OCI-LY7 (cell line): ENCODE results near the gene COL15A1. TPM values are rescaled to one million over a fixed set of nuclear protein-coding genes. Genes with fewer than 3 reads are reported as not detected.

Experiments used
- BruUV-seq: library from RNA; stranded (reverse); fragments of 400-500 nt; replicated peaks from 2 replicates; lab custom pipeline; 2021; lab: Mats Ljungman, UMichigan
- CTCF ChIA-PET: fragments of 300-600 bp; sonication (Branson Sonifier 250); formaldehyde crosslinking; loops from one replicate; lab custom pipeline; 2022; ENCODE audit warnings: antibody characterized with exemption; ENCODE audit not compliant: unreplicated experiment; lab: Charles Lee
- POLR2A ChIA-PET: fragments of 300-600 bp; sonication (Branson Sonifier 250); formaldehyde crosslinking; loops from one replicate; lab custom pipeline; 2022; ENCODE audit warnings: antibody characterized with exemption; lab: Charles Lee
- DNase-seq: peaks from one replicate; pipeline ENCODE4 v3.0.0-alpha.2; 2015; ENCODE audit warnings: low spot score
- H2AFZ ChIP-seq: fragments of 200-600 bp; sonication (generic), shearing (Covaris generic); 2 replicates; pipeline ENCODE4 v1.6.1; 2014; ENCODE audit warnings: mild to moderate bottlenecking, antibody characterized with exemption, low read length, moderate library complexity
- H3K27ac ChIP-seq: fragments of 200-600 bp; sonication (generic); 2 replicates; pipeline ENCODE4 v1.5.1; 2014; ENCODE audit warnings: mixed run types, low read depth, mild to moderate bottlenecking, moderate library complexity, low read length, inconsistent platforms; ENCODE audit not compliant: poor library complexity, severe bottlenecking
- H3K36me3 ChIP-seq: fragments of 200-600 bp; sonication (generic); 2 replicates; pipeline ENCODE4 v1.6.1; 2014; ENCODE audit warnings: mild to moderate bottlenecking, antibody characterized with exemption, low read length, moderate library complexity, mixed read lengths; ENCODE audit not compliant: insufficient read depth
- H3K4me1 ChIP-seq: fragments of 200-600 bp; sonication (generic); 2 replicates; pipeline ENCODE4 v1.5.1; 2014; ENCODE audit warnings: mild to moderate bottlenecking, low read length; ENCODE audit not compliant: insufficient read depth, poor library complexity, severe bottlenecking
- H3K4me2 ChIP-seq: fragments of 200-600 bp; sonication (generic); 2 replicates; pipeline ENCODE4 v1.6.1; 2014; ENCODE audit warnings: mild to moderate bottlenecking, low read length
- H3K4me3 ChIP-seq: fragments of 200-600 bp; sonication (generic); 2 replicates; pipeline ENCODE4 v1.5.1; 2014; ENCODE audit warnings: mild to moderate bottlenecking, low read depth, low read length; ENCODE audit not compliant: poor library complexity, severe bottlenecking
- H3K79me2 ChIP-seq: fragments of 200-600 bp; sonication (generic); 2 replicates; pipeline ENCODE4 v1.6.1; 2016; ENCODE audit warnings: low read depth, mild to moderate bottlenecking, low read length, moderate library complexity, mixed read lengths; ENCODE audit not compliant: insufficient read depth
- H3K9me2 ChIP-seq: fragments of 200-600 bp; sonication (generic); 2 replicates; pipeline ENCODE4 v1.6.1; 2016; ENCODE audit warnings: mild to moderate bottlenecking, low read length, mixed read lengths; ENCODE audit not compliant: insufficient read depth
- H3K9me3 ChIP-seq: fragments of 200-600 bp; sonication (generic); 2 replicates; pipeline ENCODE4 v1.6.1; 2014; ENCODE audit warnings: mild to moderate bottlenecking, mixed run types, low read length, mixed read lengths
- H4K20me1 ChIP-seq: fragments of 200-600 bp; sonication (generic); 2 replicates; pipeline ENCODE4 v1.6.1; 2014; ENCODE audit warnings: mild to moderate bottlenecking, antibody characterized with exemption, low read length, moderate library complexity, mixed read lengths; ENCODE audit not compliant: insufficient read depth
- EZH2phosphoT487 ChIP-seq: fragments of 200-600 bp; sonication (generic); IDR thresholded peaks from 2 replicates; pipeline ENCODE4 v1.6.1; 2018; ENCODE audit warnings: low read depth, borderline replicate concordance, mild to moderate bottlenecking, mixed run types, antibody characterized with exemption, low read length, moderate library complexity, mixed read lengths
- intact Hi-C: fragments of 100-400 bp; cut with micrococcal nuclease; formaldehyde crosslinking; loops from one replicate; pipeline ENCODE4 v1.10.0; 2022; ENCODE audit not compliant: unreplicated experiment
- total RNA-seq, 2 experiments: library from RNA; depleted of rRNA in 1 of 2; stranded (reverse); fragments of >200 nt in 1 of 2; shearing (Covaris generic) in 1 of 2; gene quantifications; 2 replicates each; pipeline ENCODE4 v1.2.3, GENCODE V29; 2014 to 2022
- TF ChIP-seq, protein P1 (sequence below): fragments of 200-600 bp; sonication (generic); conservative IDR thresholded peaks from 2 replicates; pipeline ENCODE4 v1.5.1; 2014; ENCODE audit warnings: mild to moderate bottlenecking, antibody characterized with exemption, low read length, moderate library complexity, mixed read lengths

Gene COL15A1
- total RNA-seq, 2 experiments from 2014 or later, result not detected

DNA sequence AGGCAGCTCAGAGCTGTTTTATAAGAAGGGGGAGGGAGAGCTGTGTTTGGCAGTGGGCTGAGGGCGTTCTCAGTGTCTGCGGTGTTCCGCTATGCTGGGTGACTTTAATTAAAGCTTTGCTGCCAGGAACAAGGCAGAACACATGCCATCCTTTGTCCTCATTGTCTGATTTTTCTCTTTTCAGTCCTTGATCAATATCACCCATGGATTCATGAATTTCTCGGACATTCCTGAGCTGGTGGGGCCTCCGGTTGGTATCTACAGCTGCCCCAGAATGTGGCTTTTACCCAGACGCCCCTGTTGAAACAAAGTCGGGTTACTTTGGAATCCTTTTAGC, 94.7 kb downstream of the COL15A1 start:
- intact Hi-C loops, result no loop called here
- no peak overlapping the region for H3K27ac ChIP-seq
- no peaks in the 10 kb centered on the region for H3K79me2 ChIP-seq
- no peaks in the 10 kb centered on the region for H3K9me2 ChIP-seq
- no peak overlapping the region for H3K4me3 ChIP-seq
- no peak for TF ChIP-seq EZH2phosphoT487
- H3K4me1 ChIP-seq, result peaks cover 7% of the 10 kb centered on the region
- no peak overlapping the region for H3K4me2 ChIP-seq
- H3K36me3 ChIP-seq, result no peaks in the 10 kb centered on the region
- no peak overlapping the region for H2AFZ ChIP-seq
- POLR2A ChIA-PET, result interaction anchor here (0.7 to 1.2 kb wide), 2 partner anchors 8 to 10 kb away, joined by 3 to 4 read pairs; no protein-coding TSS in a partner anchor
- no peaks in the 10 kb centered on the region for H4K20me1 ChIP-seq
- CTCF ChIA-PET, result no interaction called here
- BruUV-seq, result no TSS peak
- H3K9me3 ChIP-seq, result no peaks in the 10 kb centered on the region
- no peak for DNase-seq

DNA sequence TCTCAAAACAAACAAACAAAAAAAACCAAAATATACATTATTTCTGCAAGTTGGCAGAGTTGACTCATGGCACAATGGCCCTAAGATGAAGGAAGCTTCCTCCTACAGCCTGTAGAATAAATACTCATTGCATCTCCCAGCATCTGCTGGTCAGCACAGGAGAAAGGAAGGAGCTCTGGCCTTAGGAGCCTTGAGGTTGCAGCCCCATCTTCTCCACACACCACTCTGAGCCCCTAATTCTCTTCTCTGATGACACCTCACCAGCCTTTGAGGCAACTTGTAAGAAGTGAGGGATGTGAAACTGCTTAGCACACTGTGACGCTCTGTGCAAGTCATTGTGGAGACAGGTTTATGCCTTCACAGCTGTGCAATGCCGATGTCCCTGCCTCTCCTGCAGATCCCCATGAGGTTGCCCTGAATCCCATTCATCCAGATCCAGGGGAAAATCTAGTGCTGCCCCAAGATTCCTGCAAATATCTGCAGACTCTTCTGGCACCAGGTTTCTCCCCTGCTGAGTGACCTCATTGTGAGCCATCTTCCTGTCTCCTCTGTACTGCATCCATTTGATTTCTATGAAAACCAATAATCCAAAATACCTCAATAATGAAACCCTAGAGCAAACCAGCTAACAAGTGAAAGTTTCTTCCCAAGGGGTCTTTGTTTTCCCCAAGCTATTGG, 95.9 kb downstream of the COL15A1 start:
- intact Hi-C loops, result no loop called here
- H3K9me3 ChIP-seq, result no peaks in the 10 kb centered on the region
- no peak overlapping the region for H3K27ac ChIP-seq
- no peak overlapping the region for H3K4me3 ChIP-seq
- no peaks in the 10 kb centered on the region for H3K36me3 ChIP-seq
- H3K79me2 ChIP-seq, result no peaks in the 10 kb centered on the region
- TF ChIP-seq, protein P1, sequence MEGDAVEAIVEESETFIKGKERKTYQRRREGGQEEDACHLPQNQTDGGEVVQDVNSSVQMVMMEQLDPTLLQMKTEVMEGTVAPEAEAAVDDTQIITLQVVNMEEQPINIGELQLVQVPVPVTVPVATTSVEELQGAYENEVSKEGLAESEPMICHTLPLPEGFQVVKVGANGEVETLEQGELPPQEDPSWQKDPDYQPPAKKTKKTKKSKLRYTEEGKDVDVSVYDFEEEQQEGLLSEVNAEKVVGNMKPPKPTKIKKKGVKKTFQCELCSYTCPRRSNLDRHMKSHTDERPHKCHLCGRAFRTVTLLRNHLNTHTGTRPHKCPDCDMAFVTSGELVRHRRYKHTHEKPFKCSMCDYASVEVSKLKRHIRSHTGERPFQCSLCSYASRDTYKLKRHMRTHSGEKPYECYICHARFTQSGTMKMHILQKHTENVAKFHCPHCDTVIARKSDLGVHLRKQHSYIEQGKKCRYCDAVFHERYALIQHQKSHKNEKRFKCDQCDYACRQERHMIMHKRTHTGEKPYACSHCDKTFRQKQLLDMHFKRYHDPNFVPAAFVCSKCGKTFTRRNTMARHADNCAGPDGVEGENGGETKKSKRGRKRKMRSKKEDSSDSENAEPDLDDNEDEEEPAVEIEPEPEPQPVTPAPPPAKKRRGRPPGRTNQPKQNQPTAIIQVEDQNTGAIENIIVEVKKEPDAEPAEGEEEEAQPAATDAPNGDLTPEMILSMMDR, result no peak
- TF ChIP-seq EZH2phosphoT487, result no peak
- CTCF ChIA-PET, result interaction anchor here (1.1 kb wide), 1 partner anchor 48 kb away, joined by 3 read pairs; no protein-coding TSS in a partner anchor
- POLR2A ChIA-PET, result interaction anchor here (0.6 to 1.1 kb wide), 4 partner anchors 12 to 448 kb away, joined by 3 to 4 read pairs (median 3); no protein-coding TSS in a partner anchor
- no TSS peak for BruUV-seq
- H2AFZ ChIP-seq, result no peak overlapping the region
- H3K9me2 ChIP-seq, result no peaks in the 10 kb centered on the region
- H3K4me1 ChIP-seq, result peaks cover 6% of the 10 kb centered on the region
- H3K4me2 ChIP-seq, result no peak overlapping the region
- DNase-seq, result peak; percentile 19
- H4K20me1 ChIP-seq, result no peaks in the 10 kb centered on the region

GRCh38 chr9:99040251-99040900, 96.7 kb downstream of the COL15A1 start:
- H3K4me3 ChIP-seq, result no peak overlapping the region
- no peak overlapping the region for H3K27ac ChIP-seq
- TF ChIP-seq, protein P1, result no peak
- TF ChIP-seq EZH2phosphoT487, result no peak
- H3K9me2 ChIP-seq, result no peaks in the 10 kb centered on the region
- intact Hi-C loops, result no loop called here
- CTCF ChIA-PET, result interaction anchor here (1.1 kb wide), 1 partner anchor 49 kb away, joined by 3 read pairs; no protein-coding TSS in a partner anchor
- peaks cover 6% of the 10 kb centered on the region for H3K4me1 ChIP-seq
- no peaks in the 10 kb centered on the region for H3K36me3 ChIP-seq
- H3K9me3 ChIP-seq, result no peaks in the 10 kb centered on the region
- H4K20me1 ChIP-seq, result no peaks in the 10 kb centered on the region
- BruUV-seq, result no TSS peak
- H3K79me2 ChIP-seq, result no peaks in the 10 kb centered on the region
- no peak overlapping the region for H2AFZ ChIP-seq
- DNase-seq, result no peak
- H3K4me2 ChIP-seq, result no peak overlapping the region
- POLR2A ChIA-PET, result interaction anchor here (0.7 to 1.1 kb wide), 3 partner anchors 12 to 74 kb away, joined by 3 read pairs; no protein-coding TSS in a partner anchor
